ENCODE measurements around the gene FHAD1. TPM values are rescaled to one million over a fixed set of nuclear protein-coding genes. Genes with fewer than 3 reads are reported as not detected.
"Not testable (repeated sequence)": the region's sequence is repeated elsewhere in the genome, so short reads cannot be mapped to it uniquely, and the experiment has no call there.

Gene FHAD1
- total and polyA plus RNA-seq, 10 of the 15 experiments (the other 5 are each of a cell fraction or from before 2014, with no cell fraction given) = 0.09 to 1.0 (median 0.32) TPM; not detected in 2

DNA sequence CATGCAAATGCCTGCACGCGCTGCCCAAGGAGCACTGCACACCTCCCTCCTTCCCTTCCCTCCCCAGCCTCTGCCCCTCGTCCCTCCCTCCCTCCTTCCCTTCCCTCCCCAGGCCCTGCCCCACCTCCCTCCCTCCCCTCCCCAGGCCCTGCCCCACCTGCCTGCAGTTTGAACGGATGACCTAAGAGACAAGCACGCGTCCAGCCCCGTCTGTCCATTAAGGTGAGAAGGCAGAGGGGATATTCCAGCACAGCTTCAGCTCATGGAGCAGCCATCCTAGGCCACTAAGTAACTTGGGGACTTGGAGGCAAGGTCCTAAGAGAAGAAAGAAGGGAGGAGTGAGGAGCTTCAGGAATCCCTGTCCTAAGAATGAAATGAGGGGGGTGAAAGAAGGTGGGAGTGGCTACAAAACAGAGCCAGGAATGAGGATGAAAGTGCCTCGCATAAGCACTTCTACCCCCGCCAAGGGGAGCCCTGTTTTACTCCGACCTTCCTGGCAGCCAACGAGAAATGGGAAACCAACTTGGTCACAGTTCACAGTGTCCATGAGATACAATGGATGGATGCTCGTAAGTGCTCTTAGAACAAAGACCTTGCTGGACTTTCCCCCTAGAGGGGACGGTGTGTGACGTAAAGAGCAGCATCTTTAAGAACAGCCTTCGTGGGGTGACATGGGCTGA, 141.3 kb downstream of the FHAD1 start:
- ChIA-PET RAD21 (ENCODE audit: unreplicated experiment) (no interaction called here), SMC1A (ENCODE audit: uncharacterized antibody, unreplicated experiment) (no interaction called here), POLR2A (no interaction called here), CTCF (interaction anchor here (1.1 kb wide), 1 partner anchor 43 kb away, joined by 3 read pairs; no protein-coding TSS in a partner anchor)
- H3K4me3 ChIP-seq = no peak overlapping the region
- DNase-seq (ENCODE audit: low read depth, low spot score) = no peak
- H4K20me1 ChIP-seq (ENCODE audit: control insufficient read depth, insufficient read depth) = no peaks in the 10 kb centered on the region
- no peak overlapping the region for H3K4me2 ChIP-seq (ENCODE audit: control insufficient read depth, insufficient read depth)
- no peaks in the 10 kb centered on the region for H3K79me2 ChIP-seq (ENCODE audit: control insufficient read depth, insufficient read depth, low read length)
- H3K9me3 ChIP-seq (replicated peaks; ENCODE audit: control insufficient read depth, insufficient read depth, low read length) = no peaks in the 10 kb centered on the region
- H3K36me3 ChIP-seq (ENCODE audit: control insufficient read depth in 2 of 2, insufficient read depth in 2 of 2, low read length in 1 of 2) = no peaks in the 10 kb centered on the region
- in situ Hi-C loops (cut with MboI) (no loop called here), intact Hi-C loops (cut with micrococcal nuclease; ENCODE audit: unreplicated experiment) (no loop called here)
- TF ChIP-seq RAD21 (IDR thresholded peaks at IDR 0.05; ENCODE audit: insufficient read depth, low read depth, low read length) (no peak), PAX8 (IDR thresholded peaks at IDR 0.05) (no peak), E4F1 (IDR thresholded peaks at IDR 0.05; ENCODE audit: borderline replicate concordance, partially characterized antibody) (no peak), FOXK2 (IDR thresholded peaks at IDR 0.05) (no peak)
- TF ChIP-seq, protein P1, sequence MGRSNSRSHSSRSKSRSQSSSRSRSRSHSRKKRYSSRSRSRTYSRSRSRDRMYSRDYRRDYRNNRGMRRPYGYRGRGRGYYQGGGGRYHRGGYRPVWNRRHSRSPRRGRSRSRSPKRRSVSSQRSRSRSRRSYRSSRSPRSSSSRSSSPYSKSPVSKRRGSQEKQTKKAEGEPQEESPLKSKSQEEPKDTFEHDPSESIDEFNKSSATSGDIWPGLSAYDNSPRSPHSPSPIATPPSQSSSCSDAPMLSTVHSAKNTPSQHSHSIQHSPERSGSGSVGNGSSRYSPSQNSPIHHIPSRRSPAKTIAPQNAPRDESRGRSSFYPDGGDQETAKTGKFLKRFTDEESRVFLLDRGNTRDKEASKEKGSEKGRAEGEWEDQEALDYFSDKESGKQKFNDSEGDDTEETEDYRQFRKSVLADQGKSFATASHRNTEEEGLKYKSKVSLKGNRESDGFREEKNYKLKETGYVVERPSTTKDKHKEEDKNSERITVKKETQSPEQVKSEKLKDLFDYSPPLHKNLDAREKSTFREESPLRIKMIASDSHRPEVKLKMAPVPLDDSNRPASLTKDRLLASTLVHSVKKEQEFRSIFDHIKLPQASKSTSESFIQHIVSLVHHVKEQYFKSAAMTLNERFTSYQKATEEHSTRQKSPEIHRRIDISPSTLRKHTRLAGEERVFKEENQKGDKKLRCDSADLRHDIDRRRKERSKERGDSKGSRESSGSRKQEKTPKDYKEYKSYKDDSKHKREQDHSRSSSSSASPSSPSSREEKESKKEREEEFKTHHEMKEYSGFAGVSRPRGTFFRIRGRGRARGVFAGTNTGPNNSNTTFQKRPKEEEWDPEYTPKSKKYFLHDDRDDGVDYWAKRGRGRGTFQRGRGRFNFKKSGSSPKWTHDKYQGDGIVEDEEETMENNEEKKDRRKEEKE (IDR thresholded peaks at IDR 0.05) = no peak
- FAIRE-seq = no peak
- no peak overlapping the region for H3K9ac ChIP-seq (ENCODE audit: control insufficient read depth, insufficient read depth, low read length)
- no peak overlapping the region for H3K27ac ChIP-seq (ENCODE audit: control insufficient read depth, insufficient read depth)
- no peak for ATAC-seq
- no peak overlapping the region for H2AFZ ChIP-seq (ENCODE audit: control insufficient read depth, low read depth, low read length)
- BruUV-seq (replicated peaks) = no TSS peak
- no peaks in the 10 kb centered on the region for H3K27me3 ChIP-seq (replicated peaks in 1 of 2; ENCODE audit: control insufficient read depth in 2 of 2, insufficient read depth in 2 of 2, low read length in 1 of 2)
- peaks cover 28% of the 10 kb centered on the region for H3K4me1 ChIP-seq (ENCODE audit: control insufficient read depth, insufficient read depth, low read length)
- 56% methylated on average over 14 of the region's 15 CpGs for WGBS (ENCODE audit: insufficient coverage, insufficient replicate concordance, low lambda C conversion rate, missing lambda C conversion rate)

GRCh38 chr1:15389828-15390227, 142.8 kb downstream of the FHAD1 start:
- ATAC-seq = not testable (repeated sequence)

More at GRCh38 chr1:15389828-15390227, 142.8 kb downstream of the FHAD1 start:
- in situ Hi-C loops (cut with MboI); SMC1A ChIA-PET (ENCODE audit: uncharacterized antibody, unreplicated experiment); POLR2A ChIA-PET; H3K79me2 ChIP-seq (ENCODE audit: control insufficient read depth, insufficient read depth, low read length); intact Hi-C loops (cut with micrococcal nuclease; ENCODE audit: unreplicated experiment); H3K4me3 ChIP-seq; H3K4me2 ChIP-seq (ENCODE audit: control insufficient read depth, insufficient read depth); H4K20me1 ChIP-seq (ENCODE audit: control insufficient read depth, insufficient read depth); H3K27me3 ChIP-seq (replicated peaks in 1 of 2; ENCODE audit: control insufficient read depth in 2 of 2, insufficient read depth in 2 of 2, low read length in 1 of 2); H3K36me3 ChIP-seq (ENCODE audit: control insufficient read depth in 2 of 2, insufficient read depth in 2 of 2, low read length in 1 of 2); FAIRE-seq; BruUV-seq (replicated peaks); RAD21 ChIA-PET (ENCODE audit: unreplicated experiment); H3K9ac ChIP-seq (ENCODE audit: control insufficient read depth, insufficient read depth, low read length); H3K27ac ChIP-seq (ENCODE audit: control insufficient read depth, insufficient read depth); DNase-seq (ENCODE audit: low read depth, low spot score); H3K9me3 ChIP-seq (replicated peaks; ENCODE audit: control insufficient read depth, insufficient read depth, low read length); H2AFZ ChIP-seq (ENCODE audit: control insufficient read depth, low read depth, low read length): not testable (repeated sequence)
- CTCF ChIA-PET = interaction anchor here (1.9 kb wide), 1 partner anchor 41 kb away, joined by 5 read pairs; no protein-coding TSS in a partner anchor
- H3K4me1 ChIP-seq (ENCODE audit: control insufficient read depth, insufficient read depth, low read length) = peaks cover 19% of the 10 kb centered on the region
- WGBS (ENCODE audit: insufficient coverage, insufficient replicate concordance, low lambda C conversion rate, missing lambda C conversion rate) = 41% methylated on average over 8 of the region's 8 CpGs
